GM18870 (cell line): ENCODE measurements around the gene PODNL1.
"Not testable (repeated sequence)": the region's sequence is repeated elsewhere in the genome, so short reads cannot be mapped to it uniquely, and the experiment has no call there.

Experiments used
- ATAC-seq: cut with Tn5 transposase; IDR thresholded peaks from one replicate; pipeline ENCODE4 v1.9.1; 2021; ENCODE audit warnings: moderate library complexity; ENCODE audit not compliant: unreplicated experiment

PODNL1 gene

GRCh38 chr19:13930402-13930801 is 7.8 kb downstream of the PODNL1 start:
- ATAC-seq = no peak

GRCh38 chr19:13929956-13930355 is 8.3 kb downstream of the PODNL1 start:
- ATAC-seq = no peak

GRCh38 chr19:13929340-13929739 is 8.9 kb downstream of the PODNL1 start:
- ATAC-seq = no peak

- no peak for ATAC-seq
Observed at GRCh38 chr19:13926715-13927114, 11.5 kb downstream of the PODNL1 start.

- ATAC-seq = no peak
Observed at GRCh38 chr19:13926010-13926409, 12.2 kb downstream of the PODNL1 start.

GRCh38 chr19:13923194-13923987 is 14.8 kb downstream of the PODNL1 start:
- ATAC-seq = no peak

GRCh38 chr19:13922118-13922517 is 16.1 kb downstream of the PODNL1 start:
- ATAC-seq = not testable (repeated sequence)

GRCh38 chr19:13920940-13921747 is 17.1 kb downstream of the PODNL1 start:
- ATAC-seq = no peak

- ATAC-seq = no peak
Observed at GRCh38 chr19:13920524-13920923, 17.7 kb downstream of the PODNL1 start.

GRCh38 chr19:13918726-13919411 is 19.3 kb downstream of the PODNL1 start:
- no peak for ATAC-seq

- ATAC-seq = no peak
Observed at GRCh38 chr19:13917888-13918406, 20.3 kb downstream of the PODNL1 start.

GRCh38 chr19:13914777-13915176 is 23.4 kb downstream of the PODNL1 start:
- ATAC-seq = no peak

GRCh38 chr19:13913352-13913751 is 24.9 kb downstream of the PODNL1 start:
- ATAC-seq = no peak

- no peak for ATAC-seq
Observed at GRCh38 chr19:13909430-13909829, 28.8 kb downstream of the PODNL1 start.

GRCh38 chr19:13908674-13909073 is 29.5 kb downstream of the PODNL1 start:
- no peak for ATAC-seq

- ATAC-seq = no peak
Observed at GRCh38 chr19:13906910-13907309, 31.3 kb downstream of the PODNL1 start.

- ATAC-seq = no peak
Observed at GRCh38 chr19:13906521-13906904, 31.7 kb downstream of the PODNL1 start.

GRCh38 chr19:13905634-13906520 is 32.3 kb downstream of the PODNL1 start, which contains the start of the genes BRME1 and CC2D1A:
Gene BRME1 (minus strand): TSS chr19:13906117. CDS start chr19:13904892, 1,225 bp downstream.
Gene CC2D1A (plus strand): TSS chr19:13906201. CDS start chr19:13906442, 241 bp downstream.
- peak; percentile 47 for ATAC-seq

GRCh38 chr19:13902993-13903555 is 35.1 kb downstream of the PODNL1 start:
- no peak for ATAC-seq
